ENCODE measurements around the gene TRIM32. TPM values are rescaled to one million over a fixed set of nuclear protein-coding genes. Genes with fewer than 3 reads are reported as not detected.

The TRIM32 gene, protein sequence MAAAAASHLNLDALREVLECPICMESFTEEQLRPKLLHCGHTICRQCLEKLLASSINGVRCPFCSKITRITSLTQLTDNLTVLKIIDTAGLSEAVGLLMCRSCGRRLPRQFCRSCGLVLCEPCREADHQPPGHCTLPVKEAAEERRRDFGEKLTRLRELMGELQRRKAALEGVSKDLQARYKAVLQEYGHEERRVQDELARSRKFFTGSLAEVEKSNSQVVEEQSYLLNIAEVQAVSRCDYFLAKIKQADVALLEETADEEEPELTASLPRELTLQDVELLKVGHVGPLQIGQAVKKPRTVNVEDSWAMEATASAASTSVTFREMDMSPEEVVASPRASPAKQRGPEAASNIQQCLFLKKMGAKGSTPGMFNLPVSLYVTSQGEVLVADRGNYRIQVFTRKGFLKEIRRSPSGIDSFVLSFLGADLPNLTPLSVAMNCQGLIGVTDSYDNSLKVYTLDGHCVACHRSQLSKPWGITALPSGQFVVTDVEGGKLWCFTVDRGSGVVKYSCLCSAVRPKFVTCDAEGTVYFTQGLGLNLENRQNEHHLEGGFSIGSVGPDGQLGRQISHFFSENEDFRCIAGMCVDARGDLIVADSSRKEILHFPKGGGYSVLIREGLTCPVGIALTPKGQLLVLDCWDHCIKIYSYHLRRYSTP
- polyA plus RNA-seq (2013, experiment 1 of 2; ENCODE audit: insufficient read length): 30.1 TPM
- 40.6 TPM for polyA plus RNA-seq (2013, experiment 2 of 2; ENCODE audit: insufficient read length)

- peak; percentile 90 for DNase-seq
Observed at GRCh38 chr9:116687074-116687753, at the start of gene TRIM32. Gene TRIM32, plus strand, starts transcription at chr9:116687305. Its CDS starts 10,438 bp downstream, at chr9:116697743.

GRCh38 chr9:116639251-116639741 is 47.8 kb upstream of the TRIM32 start:
- peak; percentile 81 for DNase-seq

DNA sequence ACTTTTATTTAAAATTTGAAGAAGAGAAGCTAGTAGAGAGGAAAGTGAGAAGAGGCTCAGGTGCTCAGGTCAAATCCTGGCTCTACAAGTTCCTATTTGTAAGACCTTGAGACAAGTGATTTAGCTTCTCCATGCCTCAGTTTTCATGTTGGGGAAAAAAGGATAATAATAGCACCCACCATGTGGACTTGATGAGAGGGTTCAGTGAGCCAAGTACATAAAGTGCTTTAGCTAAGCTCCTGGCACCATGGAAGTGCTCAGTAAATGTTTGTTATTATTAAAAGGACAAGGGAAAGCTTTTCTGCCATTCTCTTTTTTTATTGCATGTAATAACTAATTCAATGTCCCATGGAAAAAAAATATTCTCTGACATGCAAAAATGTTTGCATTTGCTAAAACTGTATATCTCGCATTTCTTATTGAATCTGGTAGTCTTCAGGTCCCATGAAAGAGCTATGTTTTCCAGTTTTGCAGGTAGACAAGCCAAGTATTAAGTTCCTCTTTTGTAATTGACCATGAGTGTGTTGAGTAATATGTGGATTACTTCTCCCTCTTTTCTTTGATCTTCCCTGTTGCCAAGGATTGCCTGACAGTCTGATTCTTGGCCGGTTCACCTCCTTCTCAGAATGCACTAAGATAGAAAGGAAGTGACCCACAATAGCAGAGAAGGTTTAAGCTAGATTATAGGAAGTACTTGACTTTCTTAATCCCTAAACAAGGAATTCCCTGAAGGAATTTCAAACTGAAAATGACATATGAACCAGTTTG is 45.6 kb upstream of the TRIM32 start:
- no peak for DNase-seq

DNA sequence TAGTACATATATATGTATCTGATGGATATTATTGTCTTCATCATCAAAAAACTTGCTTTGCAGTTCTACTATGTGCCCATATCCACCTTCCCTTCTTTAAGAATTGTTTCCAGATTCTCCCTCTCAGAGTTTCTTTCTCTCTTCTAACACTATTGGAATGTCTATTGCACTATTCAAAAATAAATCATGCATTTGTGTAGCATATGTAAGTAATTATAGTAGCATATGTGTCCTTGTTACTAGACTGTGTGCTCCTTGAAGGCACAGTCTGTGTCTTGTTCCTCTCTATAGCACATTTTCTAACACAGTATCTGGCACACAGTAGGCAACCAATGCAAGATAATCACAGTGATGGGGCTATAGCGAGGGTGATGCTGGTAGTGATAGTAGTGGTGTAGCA is 43.4 kb upstream of the TRIM32 start:
- DNase-seq: peak; percentile 12

DNA sequence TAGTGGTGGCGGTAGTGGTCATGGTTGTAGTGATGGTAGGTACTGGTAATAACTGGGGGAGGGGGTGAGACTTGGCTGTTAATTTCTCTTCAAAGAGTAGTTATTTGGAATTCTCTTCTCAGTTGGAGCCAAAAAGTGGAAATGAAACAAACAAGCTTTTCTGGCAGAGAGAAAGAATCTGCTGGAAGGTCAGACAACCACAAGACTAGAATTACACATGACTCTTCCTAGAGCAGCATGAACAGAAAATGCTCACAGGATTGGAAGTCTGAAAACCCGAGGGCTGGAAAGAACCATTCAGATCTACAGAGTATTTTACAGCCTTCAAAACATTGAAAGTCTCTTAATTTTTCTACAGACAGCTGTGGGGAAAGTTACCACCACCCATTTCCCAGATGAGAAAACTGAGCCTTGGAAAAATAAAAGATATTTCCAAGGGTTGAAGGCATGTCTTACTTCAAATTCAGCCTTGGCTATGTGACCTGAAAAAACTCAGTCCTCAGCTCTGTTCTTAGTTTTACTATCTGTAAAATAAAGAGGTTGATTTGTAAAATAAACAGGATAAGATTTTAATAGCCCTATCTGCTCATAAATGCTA is 42.9 kb upstream of the TRIM32 start:
- DNase-seq: peak; percentile 26

DNA sequence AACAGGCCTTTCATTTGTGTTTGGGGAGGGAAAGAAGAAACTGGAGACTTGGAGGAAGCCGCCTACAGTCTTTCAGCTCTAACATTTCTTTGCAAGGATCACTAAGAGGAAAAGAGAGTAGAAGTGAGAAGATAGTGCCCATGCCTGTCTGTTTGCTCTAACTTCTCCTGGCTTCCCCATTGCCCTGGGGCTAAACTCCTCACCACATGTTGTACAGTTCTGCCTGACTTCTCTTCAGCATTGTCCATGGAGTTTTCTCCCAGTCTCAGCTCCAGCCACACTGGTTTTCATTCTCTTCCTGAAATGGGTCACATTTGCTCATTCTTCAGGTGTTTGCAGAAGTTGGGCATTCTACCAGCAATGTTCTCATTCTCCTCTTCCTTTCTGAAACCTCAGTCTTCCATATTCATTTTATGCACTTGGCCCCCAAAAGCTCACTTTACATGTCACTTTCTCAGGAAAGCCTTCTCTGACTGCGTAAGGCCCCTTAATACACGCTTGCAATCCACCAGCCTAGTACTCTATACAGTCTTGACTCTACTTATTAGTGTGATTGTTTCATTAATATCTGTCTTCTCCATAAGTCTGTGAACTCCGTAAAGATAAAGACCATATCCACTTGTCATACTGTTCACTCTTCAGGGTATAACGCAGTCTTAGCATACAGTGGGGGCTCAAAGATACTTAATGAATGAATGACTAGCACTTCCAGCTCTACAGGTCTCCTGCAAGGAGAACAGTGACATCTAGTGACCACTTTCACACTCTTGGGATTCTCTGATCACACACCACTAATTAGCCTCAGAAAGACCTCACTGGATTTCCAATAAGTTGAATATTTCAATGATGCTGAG is 40.2 kb upstream of the TRIM32 start:
- peak; percentile 57 for DNase-seq

- no peak for DNase-seq
Observed at GRCh38 chr9:116647515-116647809, 39.6 kb upstream of the TRIM32 start.

- DNase-seq: no peak
Observed at GRCh38 chr9:116653348-116654058, 33.6 kb upstream of the TRIM32 start.

DNA sequence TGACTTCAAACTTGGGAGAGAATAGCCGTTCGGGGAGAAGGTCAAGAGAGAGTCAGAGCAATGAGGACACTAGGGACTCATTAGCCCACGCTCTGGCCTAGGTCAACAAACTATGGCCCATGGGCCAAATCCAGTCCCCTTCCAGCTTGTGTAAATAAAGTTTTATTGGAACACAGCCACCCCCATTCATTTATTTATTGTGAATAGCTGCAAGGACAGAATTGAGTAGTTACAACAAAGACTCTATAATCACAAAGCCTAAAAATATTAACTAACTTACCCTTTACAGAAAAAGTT is 33.1 kb upstream of the TRIM32 start:
- no peak for DNase-seq

DNA sequence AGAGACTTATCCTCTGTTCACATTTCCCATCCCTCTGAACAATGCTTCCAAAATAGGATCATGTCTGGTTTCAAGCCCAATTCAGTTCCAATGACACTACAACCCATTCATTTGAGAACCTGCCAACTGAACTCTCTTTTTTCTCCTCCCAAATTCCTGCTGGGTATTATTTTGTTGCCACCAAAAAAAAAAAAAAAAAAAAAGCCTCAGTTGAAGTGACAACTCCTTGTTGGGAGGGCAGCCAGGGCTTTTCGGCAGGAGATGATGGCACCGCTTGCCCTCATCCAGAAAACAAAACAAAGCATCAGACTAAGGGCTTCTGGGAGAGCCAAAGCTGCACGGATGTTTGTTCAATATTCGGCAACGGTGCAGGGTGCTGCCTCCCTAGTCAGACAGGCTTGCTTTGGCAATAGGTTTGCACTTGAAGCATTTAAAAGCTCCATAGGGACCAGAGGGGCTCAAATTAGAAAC is 30.6 kb upstream of the TRIM32 start:
- DNase-seq: no peak

DNA sequence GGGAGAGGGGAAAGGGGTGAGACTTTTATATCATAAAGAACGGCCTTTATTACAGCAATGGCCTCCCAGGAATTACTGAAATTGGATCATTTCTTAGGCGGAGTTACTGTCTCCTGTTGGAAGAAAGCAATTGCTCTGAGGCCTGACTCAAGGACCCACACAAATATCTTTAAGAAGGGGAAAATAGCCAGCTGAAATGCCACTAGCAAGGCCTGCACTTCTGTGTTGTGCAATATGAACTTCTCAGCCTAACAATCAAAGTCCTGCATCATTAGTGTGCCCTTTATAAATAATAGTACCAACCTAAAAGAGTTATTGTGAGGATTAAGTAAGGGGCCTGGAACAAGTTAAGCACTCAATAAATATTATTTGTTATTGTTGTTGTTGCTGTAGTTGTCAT is 30.1 kb upstream of the TRIM32 start:
- DNase-seq: no peak

GRCh38 chr9:116658265-116658664 is 28.8 kb upstream of the TRIM32 start:
- no peak for DNase-seq

GRCh38 chr9:116661037-116661954 is 25.8 kb upstream of the TRIM32 start:
- DNase-seq: peak; percentile 70

- no peak for DNase-seq
Observed at GRCh38 chr9:116662646-116663310, 24.3 kb upstream of the TRIM32 start.

GRCh38 chr9:116663581-116663980 is 23.5 kb upstream of the TRIM32 start:
- DNase-seq: no peak

GRCh38 chr9:116668970-116669695 is 18.0 kb upstream of the TRIM32 start:
- DNase-seq: no peak

GRCh38 chr9:116671605-116672004 is 15.5 kb upstream of the TRIM32 start:
- DNase-seq: no peak

DNA sequence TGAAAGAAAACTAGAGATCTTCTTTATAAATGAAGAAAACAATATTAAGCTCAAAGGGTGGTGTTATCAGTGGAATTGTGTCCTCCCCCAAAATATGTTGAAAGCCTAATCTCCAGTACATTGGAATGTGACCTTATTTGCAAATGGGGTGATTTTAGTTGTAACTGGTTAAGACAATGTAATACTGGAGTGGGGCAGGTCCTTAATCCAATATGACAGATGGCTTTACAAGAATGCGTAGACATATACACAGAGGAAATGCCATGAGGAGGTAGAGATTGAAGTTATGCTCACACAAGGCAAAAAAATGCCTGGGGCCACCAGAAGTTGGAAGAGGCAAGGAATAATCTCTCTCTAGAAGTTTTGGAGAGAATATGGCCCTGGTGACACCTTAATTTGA is 13.7 kb upstream of the TRIM32 start:
- peak; percentile 31 for DNase-seq
